ENCODE measurements around the gene THSD7A.

The THSD7A gene

DNA sequence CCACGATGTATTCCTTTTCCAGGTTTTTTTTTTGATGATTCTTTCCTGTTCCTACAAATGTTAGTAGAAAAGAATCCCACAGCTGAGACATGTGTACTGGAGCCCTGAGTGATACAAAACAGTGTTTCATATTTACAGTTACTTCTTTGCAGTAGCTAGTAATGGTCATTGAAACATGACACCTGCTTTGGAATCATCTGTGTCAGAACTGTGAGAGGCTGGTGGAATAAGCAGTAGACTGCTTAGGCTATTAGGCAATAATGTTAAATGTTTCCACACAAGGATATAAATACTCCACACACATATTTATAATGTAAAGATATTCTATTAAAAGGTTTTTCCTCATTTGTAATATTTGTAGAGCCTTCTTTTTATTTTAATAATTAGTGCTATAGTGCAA is 394.0 kb downstream of the THSD7A start:
- Mint-ChIP-seq H3K4me3 (no peak overlapping the region), H3K4me1 (ENCODE audit: low read depth) (no peaks in the 10 kb centered on the region), H3K27ac (no peak overlapping the region), H3K9me3 (no peaks in the 10 kb centered on the region), H3K36me3 (ENCODE audit: low read depth) (no peaks in the 10 kb centered on the region), H3K27me3 (ENCODE audit: low read depth) (no peaks in the 10 kb centered on the region)

DNA sequence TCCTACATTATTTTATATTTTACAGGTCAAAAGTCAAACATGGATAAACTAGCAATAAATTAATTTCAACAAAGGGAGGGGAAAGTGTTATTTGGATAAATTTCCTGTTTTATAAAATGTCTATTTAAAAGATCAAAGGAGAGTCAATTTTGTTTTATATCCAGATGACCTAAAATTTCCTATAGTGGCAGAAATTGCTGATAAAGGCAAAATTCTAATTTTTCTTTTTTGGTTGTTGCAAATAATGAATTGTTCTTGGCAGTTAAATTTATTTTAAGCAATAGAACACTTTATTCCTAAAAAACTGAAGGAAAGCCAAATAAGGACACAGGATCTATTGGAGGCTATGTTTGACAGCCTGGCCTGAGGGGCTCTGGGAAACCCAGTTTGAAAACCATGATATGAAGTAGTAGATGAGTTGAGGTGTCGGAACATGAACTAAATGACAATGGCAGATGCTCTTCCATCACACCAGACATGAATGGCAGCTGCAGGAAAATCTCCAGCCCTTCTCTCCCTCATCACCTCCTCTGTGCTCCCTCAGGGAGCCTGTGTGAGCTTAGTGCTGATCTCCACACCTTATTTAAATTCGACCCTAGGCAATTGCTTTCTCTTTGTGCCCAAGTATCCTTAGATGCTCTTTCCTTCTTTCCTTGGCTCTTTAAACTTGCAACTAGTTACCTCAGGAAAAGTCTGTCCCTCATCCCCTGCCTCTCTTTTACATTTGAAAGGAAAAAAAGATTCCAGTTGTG is 395.0 kb downstream of the THSD7A start:
- no peak overlapping the region for H3K4me3 Mint-ChIP-seq
- H3K27me3 Mint-ChIP-seq (ENCODE audit: low read depth), result no peaks in the 10 kb centered on the region
- H3K27ac Mint-ChIP-seq, result no peak overlapping the region
- H3K4me1 Mint-ChIP-seq (ENCODE audit: low read depth), result no peaks in the 10 kb centered on the region
- no peaks in the 10 kb centered on the region for H3K9me3 Mint-ChIP-seq
- H3K36me3 Mint-ChIP-seq (ENCODE audit: low read depth), result no peaks in the 10 kb centered on the region

DNA sequence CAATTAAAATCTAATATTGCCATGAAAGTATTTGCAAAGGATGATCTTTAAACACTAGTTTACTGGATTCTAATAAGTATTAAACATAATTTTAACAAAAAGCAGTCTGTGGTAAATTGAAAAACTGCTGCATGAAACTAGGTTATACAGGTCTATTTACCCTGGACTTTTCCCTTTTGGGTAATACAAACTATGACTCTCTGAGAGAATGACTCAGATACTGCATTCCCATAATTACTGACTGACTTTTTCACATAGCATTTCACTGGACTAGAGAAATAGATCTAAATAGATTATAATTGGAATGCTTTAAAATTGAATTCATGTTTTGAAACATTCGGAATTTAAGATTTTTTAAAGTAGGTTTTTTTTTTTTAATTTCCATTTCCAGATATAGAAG is 395.7 kb downstream of the THSD7A start:
- H3K27me3 Mint-ChIP-seq (ENCODE audit: low read depth), result no peaks in the 10 kb centered on the region
- no peak overlapping the region for H3K27ac Mint-ChIP-seq

DNA sequence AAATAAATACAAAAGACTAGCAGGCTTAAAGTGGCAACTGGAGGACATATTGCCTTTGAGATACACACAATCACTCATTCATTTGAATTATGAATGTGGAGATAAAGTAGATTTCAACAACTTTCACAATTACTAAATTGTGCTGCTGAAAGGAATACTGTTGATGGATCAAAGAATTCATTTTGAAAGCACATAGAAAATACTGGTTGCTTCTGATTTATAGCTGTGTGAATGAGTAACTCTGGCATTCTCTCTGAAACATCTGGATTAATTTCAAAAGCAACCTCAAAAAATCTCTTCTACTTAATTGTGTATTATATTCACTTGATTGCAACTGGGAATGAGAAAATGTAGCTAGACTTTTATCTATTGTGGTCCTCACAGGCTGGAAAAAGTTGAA is 397.6 kb downstream of the THSD7A start:
- Mint-ChIP-seq H3K4me3 (no peak overlapping the region), H3K27me3 (ENCODE audit: low read depth) (no peaks in the 10 kb centered on the region), H3K36me3 (ENCODE audit: low read depth) (no peaks in the 10 kb centered on the region), H3K27ac (no peak overlapping the region), H3K4me1 (ENCODE audit: low read depth) (no peaks in the 10 kb centered on the region), H3K9me3 (no peaks in the 10 kb centered on the region)

More for the DNA sequence above, 395.7 kb downstream of the THSD7A start:
- Mint-ChIP-seq H3K36me3 (ENCODE audit: low read depth) (no peaks in the 10 kb centered on the region), H3K4me1 (ENCODE audit: low read depth) (no peaks in the 10 kb centered on the region), H3K4me3 (no peak overlapping the region), H3K9me3 (no peaks in the 10 kb centered on the region)

DNA sequence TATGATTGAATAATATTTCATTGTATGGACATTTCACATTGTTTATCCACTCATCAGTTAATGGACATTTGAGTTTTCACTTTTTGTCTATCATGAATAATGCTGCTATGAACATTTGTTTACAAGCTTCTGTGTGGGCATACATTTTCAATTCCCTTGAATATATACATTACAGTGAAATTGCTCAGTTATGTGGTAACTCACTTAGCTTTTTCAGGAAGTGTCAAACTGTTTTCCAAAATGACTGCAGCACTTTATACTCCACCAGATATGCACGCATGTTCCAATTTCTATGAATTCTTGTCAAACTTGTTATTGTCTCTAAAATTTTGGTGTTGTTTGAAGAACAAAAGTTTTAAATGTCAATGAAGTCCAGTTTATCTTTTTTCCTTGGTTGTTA is 401.2 kb downstream of the THSD7A start:
- Mint-ChIP-seq H3K27me3 (ENCODE audit: low read depth) (no peaks in the 10 kb centered on the region), H3K27ac (no peak overlapping the region), H3K4me3 (no peak overlapping the region), H3K9me3 (no peaks in the 10 kb centered on the region), H3K36me3 (ENCODE audit: low read depth) (no peaks in the 10 kb centered on the region), H3K4me1 (ENCODE audit: low read depth) (no peaks in the 10 kb centered on the region)

DNA sequence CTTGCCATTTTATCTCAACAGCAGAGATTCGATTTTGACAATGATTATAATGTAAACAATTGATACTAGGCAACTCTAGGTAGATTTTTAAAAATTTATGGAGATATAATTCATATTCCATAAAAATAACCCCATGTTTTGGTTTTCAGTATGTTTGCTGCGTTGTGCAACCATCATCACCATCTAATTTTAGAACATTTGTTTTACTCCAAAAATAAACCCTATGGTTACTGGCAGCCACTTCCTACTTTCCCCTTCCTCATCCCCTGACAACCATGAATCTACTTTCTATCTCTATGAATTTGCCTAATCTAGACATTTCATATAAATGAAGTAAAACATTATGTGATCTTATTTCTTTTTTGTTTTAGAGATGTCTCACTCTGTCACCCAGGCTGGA is 401.9 kb downstream of the THSD7A start:
- no peaks in the 10 kb centered on the region for H3K36me3 Mint-ChIP-seq (ENCODE audit: low read depth)
- no peak overlapping the region for H3K4me3 Mint-ChIP-seq
- H3K27me3 Mint-ChIP-seq (ENCODE audit: low read depth), result no peaks in the 10 kb centered on the region
- H3K9me3 Mint-ChIP-seq, result no peaks in the 10 kb centered on the region
- no peaks in the 10 kb centered on the region for H3K4me1 Mint-ChIP-seq (ENCODE audit: low read depth)
- H3K27ac Mint-ChIP-seq, result no peak overlapping the region

DNA sequence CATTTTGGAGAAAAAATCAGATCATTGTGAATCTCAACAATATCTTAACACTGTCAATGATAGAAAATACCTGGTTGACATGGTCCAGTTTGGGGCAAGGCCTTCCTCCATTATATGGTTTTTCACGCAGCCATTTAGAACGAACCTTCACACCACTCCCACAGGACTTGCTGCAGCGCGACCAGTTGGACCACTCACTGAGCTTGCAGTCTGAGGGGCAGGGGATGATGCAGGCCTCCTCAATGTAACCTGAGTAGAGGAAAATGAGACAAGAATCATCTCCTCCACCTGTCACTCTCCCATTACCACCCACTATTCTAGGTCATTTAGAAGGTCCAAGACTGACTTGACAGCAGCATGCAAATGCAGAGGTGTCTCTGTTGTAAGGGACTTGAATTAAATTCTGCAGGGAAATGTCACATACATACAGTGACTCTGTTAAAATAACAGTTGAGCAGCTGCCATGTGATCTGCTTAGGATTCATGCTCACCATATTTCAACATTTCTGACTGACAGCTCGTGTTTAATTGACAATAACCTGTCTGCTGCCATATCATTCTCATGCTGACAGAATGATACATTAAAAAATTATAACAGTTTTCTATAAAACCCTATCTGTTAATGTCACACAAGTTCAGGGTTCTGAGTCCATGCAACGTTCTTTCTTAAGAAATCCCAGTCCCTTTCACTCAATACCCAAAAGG is 403.0 kb downstream of the THSD7A start:
- H3K4me3 Mint-ChIP-seq, result no peak overlapping the region
- no peaks in the 10 kb centered on the region for H3K27me3 Mint-ChIP-seq (ENCODE audit: low read depth)
- no peaks in the 10 kb centered on the region for H3K9me3 Mint-ChIP-seq
- no peak overlapping the region for H3K27ac Mint-ChIP-seq
- H3K36me3 Mint-ChIP-seq (ENCODE audit: low read depth), result no peaks in the 10 kb centered on the region
- H3K4me1 Mint-ChIP-seq (ENCODE audit: low read depth), result no peaks in the 10 kb centered on the region

DNA sequence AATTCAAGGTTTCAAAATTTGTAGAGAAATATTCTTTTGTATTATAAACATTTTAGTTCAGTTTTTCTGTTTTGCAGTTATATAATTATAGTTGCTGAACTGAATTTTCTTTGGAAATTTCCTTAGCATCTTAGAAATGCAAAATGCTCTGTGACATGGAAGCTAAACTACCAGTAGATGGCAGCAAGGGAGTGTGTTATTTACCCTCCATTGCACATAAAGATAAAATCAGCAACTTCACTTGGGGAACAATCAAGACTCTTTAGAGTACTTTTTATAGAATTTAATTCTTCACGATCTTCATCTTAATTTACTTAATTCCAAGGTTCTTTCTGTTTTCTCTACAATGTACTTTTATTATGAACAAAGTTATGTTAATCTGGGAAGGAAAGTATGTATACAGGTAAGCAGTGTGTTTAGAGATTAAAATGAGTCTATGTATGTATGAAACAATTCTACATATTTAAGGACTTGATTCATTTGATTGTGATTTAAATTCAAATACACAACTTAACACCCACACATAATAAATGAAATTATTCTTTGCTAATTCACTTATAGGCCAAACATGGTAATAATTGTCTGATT is 404.2 kb downstream of the THSD7A start:
- no peaks in the 10 kb centered on the region for H3K36me3 Mint-ChIP-seq (ENCODE audit: low read depth)

DNA sequence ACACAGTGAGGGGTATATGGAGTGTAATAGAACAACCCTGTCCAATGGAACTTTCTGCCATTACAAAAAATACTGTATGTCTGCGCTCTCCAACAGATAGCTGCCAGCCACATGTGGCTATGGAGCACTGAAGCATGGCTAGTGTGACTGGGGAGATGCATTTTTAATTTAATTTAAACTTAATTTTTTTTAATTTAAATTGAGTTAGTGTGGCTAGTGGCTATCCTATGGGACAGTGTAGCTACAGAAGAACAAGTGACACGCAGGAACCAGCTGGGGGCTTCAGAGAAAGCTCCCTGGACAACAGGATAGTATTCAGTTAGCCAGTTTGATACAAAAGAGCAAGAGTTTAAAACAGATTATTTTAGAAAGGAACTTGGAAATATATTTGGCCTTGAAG is 408.0 kb downstream of the THSD7A start:
- no peaks in the 10 kb centered on the region for H3K27me3 Mint-ChIP-seq (ENCODE audit: low read depth)
- H3K27ac Mint-ChIP-seq, result no peak overlapping the region
- H3K36me3 Mint-ChIP-seq (ENCODE audit: low read depth), result no peaks in the 10 kb centered on the region
- peaks cover 4% of the 10 kb centered on the region for H3K9me3 Mint-ChIP-seq
- H3K4me1 Mint-ChIP-seq (ENCODE audit: low read depth), result no peaks in the 10 kb centered on the region
- no peak overlapping the region for H3K4me3 Mint-ChIP-seq

More for the DNA sequence above, 404.2 kb downstream of the THSD7A start:
- no peak overlapping the region for H3K27ac Mint-ChIP-seq
- H3K4me1 Mint-ChIP-seq (ENCODE audit: low read depth), result no peaks in the 10 kb centered on the region
- H3K9me3 Mint-ChIP-seq, result no peaks in the 10 kb centered on the region
- H3K4me3 Mint-ChIP-seq, result no peak overlapping the region
- H3K27me3 Mint-ChIP-seq (ENCODE audit: low read depth), result no peaks in the 10 kb centered on the region

DNA sequence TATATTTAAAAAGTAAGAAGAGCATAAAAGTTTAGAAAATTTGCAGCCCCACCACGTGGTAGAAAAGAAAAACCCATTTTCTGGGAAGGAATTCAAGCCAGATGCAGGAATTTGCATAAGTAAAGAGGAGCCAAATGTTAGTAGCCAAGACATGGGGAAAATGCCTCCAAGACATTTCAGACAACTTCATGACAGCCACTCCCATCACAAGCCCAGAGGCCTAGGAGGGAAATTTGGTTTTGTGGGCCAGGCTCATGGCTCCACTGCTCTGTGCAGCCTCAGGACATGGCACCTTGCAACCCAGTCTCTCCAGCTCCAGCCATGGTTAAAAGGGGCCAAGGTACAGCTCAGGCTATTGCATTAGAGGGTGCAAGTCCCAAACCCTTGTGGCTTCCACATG is 411.9 kb downstream of the THSD7A start:
- no peaks in the 10 kb centered on the region for H3K4me1 Mint-ChIP-seq (ENCODE audit: low read depth)
- no peak overlapping the region for H3K4me3 Mint-ChIP-seq
- peaks cover 4% of the 10 kb centered on the region for H3K9me3 Mint-ChIP-seq
- H3K36me3 Mint-ChIP-seq (ENCODE audit: low read depth), result no peaks in the 10 kb centered on the region
- no peak overlapping the region for H3K27ac Mint-ChIP-seq
- no peaks in the 10 kb centered on the region for H3K27me3 Mint-ChIP-seq (ENCODE audit: low read depth)

DNA sequence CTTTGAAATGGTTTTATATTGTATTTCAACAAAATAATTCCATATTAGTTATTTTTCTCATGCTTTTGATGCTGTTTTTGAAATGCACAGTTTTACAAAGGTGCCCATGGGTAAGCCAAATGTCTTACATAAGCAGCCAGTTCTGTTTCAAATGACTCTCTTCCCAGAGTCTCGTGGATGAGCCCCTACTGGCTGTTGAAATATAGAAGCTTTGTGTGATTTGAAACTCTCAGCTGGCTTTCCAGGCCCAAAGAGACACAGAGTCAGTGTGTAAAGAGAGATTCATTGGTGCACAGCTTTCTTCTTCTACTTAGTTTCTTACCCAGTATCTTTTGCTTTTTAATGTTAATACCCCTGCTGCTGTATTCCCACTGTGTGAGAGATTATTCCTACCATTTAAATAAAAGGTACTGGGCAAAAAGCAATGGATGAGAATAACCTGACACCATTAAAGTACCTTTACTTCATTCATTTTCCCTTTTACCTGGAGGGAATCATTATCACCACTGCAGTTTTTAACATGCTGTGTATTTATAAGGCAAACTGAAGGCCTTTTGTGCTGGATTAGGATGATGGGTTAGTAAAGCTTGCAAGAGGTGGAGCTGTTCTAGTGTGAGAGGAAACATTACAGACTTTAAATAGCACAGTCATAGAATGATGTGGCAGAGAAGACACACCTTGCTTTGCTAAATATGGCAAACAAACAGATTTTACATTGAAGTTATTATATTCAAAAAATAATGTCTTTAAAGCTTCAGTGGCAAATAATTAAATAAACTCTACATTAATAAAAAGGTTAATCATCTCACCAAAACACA is 415.1 kb downstream of the THSD7A start:
- H3K4me1 Mint-ChIP-seq (ENCODE audit: low read depth), result no peaks in the 10 kb centered on the region
- no peaks in the 10 kb centered on the region for H3K27me3 Mint-ChIP-seq (ENCODE audit: low read depth)
- H3K27ac Mint-ChIP-seq, result no peak overlapping the region
- peaks cover 4% of the 10 kb centered on the region for H3K9me3 Mint-ChIP-seq
- no peaks in the 10 kb centered on the region for H3K36me3 Mint-ChIP-seq (ENCODE audit: low read depth)
- no peak overlapping the region for H3K4me3 Mint-ChIP-seq

DNA sequence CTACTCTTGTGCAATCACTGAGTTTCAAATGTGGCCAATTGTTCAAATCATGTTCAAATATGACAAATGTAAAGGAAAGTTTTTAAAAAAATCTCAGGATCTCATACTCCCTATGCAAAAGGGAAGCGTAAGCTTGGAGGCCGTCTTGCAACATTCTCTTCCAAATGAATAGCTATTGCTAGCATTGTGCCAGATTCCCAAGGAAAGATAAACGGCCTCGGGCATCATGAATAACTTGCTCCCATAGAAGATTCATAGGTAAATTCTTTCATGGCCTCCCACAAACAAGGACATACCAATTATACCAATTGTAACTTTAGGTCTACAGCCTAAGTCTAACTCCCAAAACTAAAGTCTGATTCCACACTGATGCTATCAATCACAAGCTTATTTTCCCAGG is 416.9 kb downstream of the THSD7A start:
- Mint-ChIP-seq H3K9me3 (no peaks in the 10 kb centered on the region), H3K27ac (no peak overlapping the region), H3K27me3 (ENCODE audit: low read depth) (no peaks in the 10 kb centered on the region), H3K36me3 (ENCODE audit: low read depth) (no peaks in the 10 kb centered on the region), H3K4me3 (no peak overlapping the region), H3K4me1 (ENCODE audit: low read depth) (no peaks in the 10 kb centered on the region)

DNA sequence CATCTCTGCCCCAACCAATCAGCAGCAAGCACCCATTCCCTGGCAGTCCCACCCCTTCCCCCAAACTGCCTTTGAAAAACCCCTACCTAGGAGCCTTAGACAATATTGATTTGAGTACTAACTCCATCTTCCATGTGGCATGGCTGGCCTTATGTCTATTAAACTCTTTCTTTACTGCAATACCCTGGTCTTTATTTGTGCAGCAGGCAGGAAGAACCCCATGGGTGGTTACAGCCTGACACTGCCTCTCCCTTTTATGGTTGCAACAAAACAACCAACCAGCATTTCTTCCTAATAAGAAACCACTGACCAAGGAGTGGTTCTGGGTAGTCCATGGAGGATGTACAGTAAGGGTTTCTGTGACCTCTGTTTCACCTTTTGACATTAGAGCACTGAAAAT is 418.1 kb downstream of the THSD7A start:
- Mint-ChIP-seq H3K4me3 (no peak overlapping the region), H3K36me3 (ENCODE audit: low read depth) (no peaks in the 10 kb centered on the region), H3K27me3 (ENCODE audit: low read depth) (no peaks in the 10 kb centered on the region), H3K4me1 (ENCODE audit: low read depth) (no peaks in the 10 kb centered on the region), H3K9me3 (no peaks in the 10 kb centered on the region), H3K27ac (no peak overlapping the region)

DNA sequence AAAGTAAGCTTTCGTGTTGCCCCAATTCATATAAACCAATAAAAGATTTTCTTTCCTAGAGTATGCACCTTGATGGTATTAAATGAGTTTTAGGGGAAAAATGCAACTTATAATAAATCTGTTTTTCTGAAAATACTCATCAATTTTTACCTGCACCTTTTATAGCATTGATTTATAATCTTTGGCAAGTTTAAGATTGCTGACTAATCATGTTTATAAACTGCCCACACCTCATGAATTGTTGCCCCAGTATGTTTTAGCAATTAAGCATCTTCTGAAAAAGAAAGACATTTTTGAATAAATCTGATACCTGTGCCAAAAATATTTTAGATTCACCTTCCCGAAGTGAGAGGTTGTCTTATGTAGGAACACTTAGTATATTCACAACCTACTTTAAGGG is 420.0 kb downstream of the THSD7A start:
- Mint-ChIP-seq H3K27ac (no peak overlapping the region), H3K36me3 (ENCODE audit: low read depth) (no peaks in the 10 kb centered on the region), H3K9me3 (no peaks in the 10 kb centered on the region), H3K4me3 (no peak overlapping the region), H3K4me1 (ENCODE audit: low read depth) (no peaks in the 10 kb centered on the region), H3K27me3 (ENCODE audit: low read depth) (no peaks in the 10 kb centered on the region)

Measured in T-helper 1 cell treated with Interleukin-12 subunit alpha and Interleukin-12 subunit beta and Interleukin-4 antibody, amounts not matched to agents 30 μg/mL and 1 μg/mL, for 36 hours (primary cell).